OCI-M2 (cell line): ENCODE measurements around the gene GAPVD1.
"Not testable (repeated sequence)": the region's sequence is repeated elsewhere in the genome, so short reads cannot be mapped to it uniquely, and the experiment has no call there.

Source experiments
- DNase-seq: peaks from one replicate; lab custom pipeline; 2025; ENCODE audit not compliant: unreplicated experiment; lab: John Stamatoyannopoulos, UW

GAPVD1 gene

DNA sequence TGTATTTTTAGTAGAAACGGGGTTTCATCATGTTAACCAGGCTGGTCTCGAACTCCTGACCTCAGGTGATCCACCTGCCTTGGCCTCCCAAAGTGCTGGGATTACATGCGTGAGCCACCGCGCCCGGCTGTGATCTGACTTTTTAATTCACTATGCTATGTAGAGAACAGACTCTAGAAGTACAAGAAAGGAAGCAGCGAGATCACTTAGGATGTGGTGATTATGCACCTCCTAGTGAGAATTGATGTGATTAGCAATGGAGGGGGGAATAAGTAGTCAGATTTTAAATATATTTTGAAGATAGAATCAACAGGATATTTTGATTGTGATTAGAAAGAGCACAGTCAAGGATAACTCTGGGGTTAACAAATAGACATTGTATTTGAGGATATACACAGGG is 36.3 kb downstream of the GAPVD1 start:
- DNase-seq, result no peak

DNA sequence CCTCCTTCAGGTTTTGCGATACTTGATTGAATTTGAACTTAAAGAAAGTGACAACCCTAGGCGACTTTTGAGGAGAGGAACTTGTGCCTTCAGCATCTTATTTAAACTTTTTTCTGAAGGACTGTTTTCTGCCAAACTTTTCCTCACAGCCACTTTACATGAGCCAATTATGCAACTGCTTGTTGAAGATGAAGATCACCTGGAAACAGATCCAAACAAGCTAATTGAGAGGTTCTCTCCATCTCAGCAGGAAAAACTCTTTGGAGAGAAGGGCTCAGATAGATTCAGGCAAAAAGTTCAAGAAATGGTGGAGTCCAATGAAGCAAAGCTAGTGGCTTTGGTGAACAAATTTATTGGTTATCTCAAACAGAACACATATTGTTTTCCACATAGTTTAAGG is 40.6 kb downstream of the GAPVD1 start:
- DNase-seq, result no peak

DNA sequence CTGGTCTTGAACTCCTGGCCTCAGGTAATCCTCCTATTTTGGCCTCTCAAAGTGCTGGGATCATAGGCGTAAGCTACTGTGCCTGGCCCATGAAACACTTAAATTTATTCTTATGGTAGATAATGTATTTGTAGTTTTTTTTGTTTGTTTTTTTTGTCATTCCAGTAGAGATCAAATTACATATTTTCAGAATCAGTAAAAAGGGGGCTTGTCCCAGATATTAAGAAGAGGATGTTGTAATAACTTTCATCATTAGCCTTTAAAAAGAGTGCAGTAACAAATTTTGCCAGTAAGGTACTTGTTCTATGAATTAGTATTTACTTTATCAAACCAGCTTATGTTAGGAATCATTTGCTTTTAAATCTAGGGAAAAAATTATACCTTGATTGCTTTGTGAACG is 42.6 kb downstream of the GAPVD1 start:
- DNase-seq, result no peak

DNA sequence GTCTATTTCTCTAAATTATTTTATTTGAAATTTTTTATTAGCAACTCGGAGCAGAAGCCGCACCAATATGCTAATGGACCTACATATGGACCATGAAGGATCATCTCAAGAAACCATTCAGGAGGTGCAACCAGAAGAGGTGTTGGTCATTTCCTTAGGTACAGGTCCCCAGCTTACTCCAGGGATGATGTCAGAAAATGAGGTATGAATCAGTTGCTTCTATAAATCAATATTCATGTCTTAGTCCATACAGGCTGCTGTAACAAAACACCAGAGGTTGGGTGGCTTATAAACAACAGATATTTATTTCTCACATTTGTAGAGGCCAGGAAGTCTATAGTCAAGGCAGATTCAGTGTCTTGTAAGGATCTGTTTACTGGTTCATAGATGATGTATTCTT is 50.8 kb downstream of the GAPVD1 start:
- DNase-seq, result no peak

DNA sequence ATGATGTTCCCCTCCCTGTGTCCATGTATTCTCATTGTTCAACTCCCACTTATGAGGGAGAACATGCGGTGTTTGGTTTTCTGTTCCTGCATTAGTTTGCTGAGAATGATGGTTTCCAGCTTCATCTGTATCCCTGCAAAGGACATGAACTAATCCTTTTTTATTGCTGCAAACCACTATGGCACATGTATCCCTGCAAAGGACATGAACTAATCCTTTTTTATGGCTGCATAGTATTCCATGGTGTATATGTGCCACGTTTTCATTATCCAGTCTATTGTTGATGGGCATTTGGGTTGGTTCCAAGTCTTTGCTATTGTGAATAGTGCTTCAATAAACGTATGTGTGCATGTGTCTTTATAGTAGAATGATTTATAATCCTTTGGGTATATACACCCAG is 54.7 kb downstream of the GAPVD1 start:
- DNase-seq, result not testable (repeated sequence)

DNA sequence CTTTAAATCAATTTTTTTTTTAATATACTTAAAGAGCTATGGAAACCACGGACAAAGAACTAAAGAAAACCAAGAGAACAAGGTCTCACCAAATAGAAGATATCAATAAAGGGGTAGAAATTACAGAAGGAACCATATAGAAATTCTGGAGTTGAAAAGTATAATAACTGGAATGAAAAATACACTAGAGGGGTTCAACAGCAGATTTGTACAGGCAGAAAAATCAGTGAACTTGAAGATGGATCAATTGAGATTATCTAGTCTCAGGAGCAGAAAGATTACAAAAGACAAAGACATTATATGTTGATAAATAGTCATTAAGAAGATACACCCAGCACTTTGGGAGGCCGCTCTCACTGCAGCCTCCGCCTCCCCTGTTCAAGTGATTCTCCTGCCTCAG is 56.1 kb downstream of the GAPVD1 start:
- no peak for DNase-seq

GRCh38 chr9:125321496-125321895 is 59.9 kb downstream of the GAPVD1 start:
- DNase-seq, result no peak

GRCh38 chr9:125323615-125324014 is 62.0 kb downstream of the GAPVD1 start:
- no peak for DNase-seq

GRCh38 chr9:125325826-125326225 is 64.2 kb downstream of the GAPVD1 start:
- no peak for DNase-seq

- no peak for DNase-seq
Observed at GRCh38 chr9:125329978-125330377, 68.4 kb downstream of the GAPVD1 start.

- DNase-seq, result no peak
Observed at GRCh38 chr9:125330587-125330986, 69.0 kb downstream of the GAPVD1 start.

- DNase-seq, result no peak
Observed at GRCh38 chr9:125332527-125332926, 70.9 kb downstream of the GAPVD1 start.

DNA sequence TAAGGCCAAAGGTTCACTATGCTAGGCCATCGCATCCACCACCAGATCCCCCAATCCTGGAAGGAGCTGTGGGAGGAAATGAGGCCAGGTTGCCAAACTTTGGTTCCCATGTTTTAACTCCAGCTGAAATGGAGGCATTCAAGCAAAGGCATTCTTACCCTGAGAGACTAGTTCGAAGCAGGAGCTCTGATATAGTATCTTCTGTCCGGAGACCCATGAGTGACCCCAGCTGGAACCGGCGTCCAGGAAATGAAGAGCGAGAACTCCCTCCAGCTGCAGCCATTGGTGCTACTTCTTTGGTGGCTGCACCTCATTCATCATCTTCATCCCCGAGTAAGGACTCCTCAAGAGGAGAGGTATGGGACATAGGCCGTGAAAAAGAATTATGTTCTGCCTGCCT is 75.6 kb downstream of the GAPVD1 start:
- DNase-seq, result no peak

DNA sequence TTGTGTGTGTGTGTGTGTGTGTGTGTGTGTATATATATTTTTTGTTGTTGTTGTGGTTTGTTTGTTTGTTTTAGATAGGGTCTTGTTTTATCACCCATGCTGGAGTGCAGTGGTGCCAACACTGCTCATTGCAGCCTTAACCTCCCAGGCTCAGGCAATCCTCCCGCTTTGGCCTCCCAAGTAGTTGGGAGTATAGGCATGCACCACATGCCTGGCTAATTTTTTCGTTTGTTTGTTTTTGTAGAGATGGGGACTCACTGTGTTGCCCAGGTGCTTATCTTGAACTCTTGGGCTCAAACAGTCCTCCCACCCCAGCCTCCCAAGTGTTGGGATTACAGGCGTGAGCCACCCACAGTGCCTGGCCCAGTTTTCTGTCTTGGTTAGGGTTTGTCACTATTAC is 77.3 kb downstream of the GAPVD1 start:
- DNase-seq, result no peak

- no peak for DNase-seq
Observed at GRCh38 chr9:125341566-125341965, 79.9 kb downstream of the GAPVD1 start.

GRCh38 chr9:125343518-125344275 is 82.1 kb downstream of the GAPVD1 start:
- DNase-seq, result no peak

DNA sequence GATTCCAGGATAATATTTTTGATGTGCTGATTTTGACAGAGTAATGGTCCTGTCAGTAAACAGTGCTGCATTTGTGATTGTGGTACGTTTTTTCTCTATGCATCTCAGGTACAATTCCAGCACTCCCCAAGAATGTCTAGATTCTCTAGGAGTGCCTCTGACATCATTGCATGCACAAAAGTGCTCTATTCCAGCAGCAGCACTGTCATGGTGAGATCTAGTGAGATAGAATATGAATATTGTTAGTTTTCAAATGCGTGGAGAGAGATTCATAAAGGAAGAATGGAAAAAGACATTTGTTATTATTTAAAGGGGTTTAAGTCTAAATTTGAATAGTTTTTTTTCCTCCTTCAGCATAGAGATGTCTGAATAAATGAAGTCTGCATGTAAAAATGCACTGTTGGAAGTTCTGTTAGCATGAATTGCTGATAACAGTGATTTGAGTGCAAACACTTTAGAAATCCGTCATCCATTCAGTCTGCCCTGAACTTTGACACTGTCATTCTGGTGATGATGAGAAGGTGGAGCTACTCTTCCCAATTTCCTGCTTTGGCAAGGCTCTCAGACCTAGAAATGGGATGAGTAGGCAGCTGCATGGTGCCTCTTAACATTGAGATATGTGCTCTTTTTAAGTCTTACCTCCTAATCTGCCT is 84.6 kb downstream of the GAPVD1 start:
- DNase-seq, result no peak

DNA sequence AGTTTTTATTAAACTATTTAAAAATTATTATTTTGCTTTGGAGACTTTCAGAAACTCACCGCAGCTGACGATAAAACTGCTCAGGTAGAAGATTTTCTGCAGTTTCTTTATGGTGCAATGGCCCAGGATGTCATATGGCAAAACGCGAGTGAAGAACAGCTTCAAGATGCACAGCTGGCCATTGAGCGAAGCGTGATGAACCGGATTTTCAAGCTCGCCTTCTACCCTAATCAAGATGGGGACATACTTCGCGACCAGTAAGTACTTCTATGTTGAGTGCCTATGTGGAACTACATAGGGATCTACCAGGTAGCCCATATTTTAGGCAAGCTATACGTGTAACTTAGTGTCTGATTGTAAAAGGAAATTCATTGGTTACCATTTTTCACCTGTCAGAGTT is 94.0 kb downstream of the GAPVD1 start:
- DNase-seq, result no peak

DNA sequence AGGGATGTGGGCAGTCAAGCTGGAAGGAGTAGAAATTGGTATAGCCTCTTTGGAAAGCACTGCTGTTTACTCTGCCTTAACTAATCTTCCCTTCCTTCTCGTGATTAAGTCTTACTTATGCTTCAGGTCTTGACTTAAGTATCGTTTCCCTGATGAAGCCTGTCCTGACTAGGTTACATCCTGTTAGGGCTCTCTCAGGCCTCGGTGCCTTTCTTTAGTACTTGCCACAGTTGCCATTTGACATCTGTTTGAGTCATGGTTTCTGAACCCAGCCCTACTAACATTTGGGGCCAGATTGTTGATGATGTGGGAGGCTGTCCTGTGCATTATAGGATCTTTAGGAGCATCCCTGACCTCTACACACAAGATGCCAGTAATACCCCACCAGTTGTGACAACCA is 94.4 kb downstream of the GAPVD1 start:
- no peak for DNase-seq

- DNase-seq, result no peak
Observed at GRCh38 chr9:125359011-125359410, 97.4 kb downstream of the GAPVD1 start.

- DNase-seq, result no peak
Observed at GRCh38 chr9:125360601-125361000, 99.0 kb downstream of the GAPVD1 start.

GRCh38 chr9:125361837-125362531 is 100.4 kb downstream of the GAPVD1 start:
- DNase-seq, result no peak
